ENCODE data around the gene TMCO4. TPM values are rescaled to one million over a fixed set of nuclear protein-coding genes. Genes with fewer than 3 reads are reported as not detected.

TMCO4 gene
- total and polyA plus RNA-seq, 2 donors (not counting 3 experiments of a cell fraction or from before 2014, with no cell fraction given): 7.6 to 10.3 TPM

GRCh38 chr1:19798486-19799229, 1.1 kb downstream of the TMCO4 start:
- H3K79me2 ChIP-seq (ENCODE audit: control insufficient read depth, insufficient read depth, low read length): no peaks in the 10 kb centered on the region
- POLR2A ChIA-PET: interaction anchor here (0.7 kb wide), 1 partner anchor 33 kb away, joined by 4 read pairs; no protein-coding TSS in a partner anchor
- peak overlapping the region; percentile 45 for H3K9ac ChIP-seq (replicated peaks; ENCODE audit: extremely low read depth, insufficient read depth, low read length)
- H3K27ac ChIP-seq (ENCODE audit: insufficient read depth, low read depth, low read length): no peak overlapping the region
- intact Hi-C loops (cut with micrococcal nuclease) (loop anchor here (1.0 kb wide), 1 partner anchor 33 kb away; no protein-coding TSS in a partner anchor), dilution Hi-C loops (cut with MboI; ENCODE audit: extremely low pct_ligation_motif_present, low sequenced_read_pairs) (no loop called here)
- BruUV-seq (replicated peaks): TSS peak; percentile 45
- DNase-seq (ENCODE audit: low read depth, low spot score) (no peak), FAIRE-seq (no peak)
- CTCF ChIA-PET: interaction anchor here (0.9 to 1.0 kb wide), 2 partner anchors 13 to 26 kb away, joined by 3 read pairs; no protein-coding TSS in a partner anchor
- H2AFZ ChIP-seq (ENCODE audit: low read depth, low read length): peak overlapping the region; percentile 89
- TF ChIP-seq POLR2A (IDR thresholded peaks at IDR 0.05; ENCODE audit: low read depth, low read length): no peak
- TF ChIP-seq CTCF (IDR thresholded peaks at IDR 0.05; ENCODE audit: extremely low read depth in 1 of 2, insufficient read depth in 1 of 2, low read depth in 1 of 2, low read length in 2 of 2): no peak
- no peak for TF ChIP-seq FOS (IDR thresholded peaks at IDR 0.05; ENCODE audit: borderline replicate concordance, insufficient read depth, low read length)
- no peak for TF ChIP-seq MAX (IDR thresholded peaks at IDR 0.05; ENCODE audit: insufficient read depth, insufficient read length)
- no peak for TF ChIP-seq JUN (IDR thresholded peaks at IDR 0.05; ENCODE audit: borderline replicate concordance, insufficient read depth, insufficient read length, low read depth)
- TF ChIP-seq EZH2 (IDR thresholded peaks at IDR 0.05; ENCODE audit: borderline replicate concordance, low read depth, low read length, severe bottlenecking): no peak
- no peak for TF ChIP-seq MYC (IDR thresholded peaks at IDR 0.05; ENCODE audit: low read depth, low read length)
- TF ChIP-seq GATA2 (IDR thresholded peaks at IDR 0.05; ENCODE audit: insufficient read depth, insufficient read length, low read depth, low read length): no peak
- TF ChIP-seq POLR2AphosphoS5 (IDR thresholded peaks at IDR 0.05; ENCODE audit: insufficient read depth, low read depth, low read length): no peak
- H3K9me1 ChIP-seq (replicated peaks; ENCODE audit: control insufficient read depth, extremely low read depth, insufficient read depth, low read length): no peaks in the 10 kb centered on the region
- H3K4me1 ChIP-seq (ENCODE audit: control insufficient read depth, extremely low read depth, insufficient read depth, low read length): peaks cover 9% of the 10 kb centered on the region
- H3K36me3 ChIP-seq (ENCODE audit: control insufficient read depth in 2 of 2, extremely low read depth in 1 of 2, insufficient read depth in 2 of 2, low read length in 2 of 2): no peaks in the 10 kb centered on the region
- H3K9me3 ChIP-seq (replicated peaks; ENCODE audit: control insufficient read depth, insufficient read depth, low read length): no peaks in the 10 kb centered on the region
- H3K4me3 ChIP-seq (replicated peaks in 1 of 3; ENCODE audit: insufficient read depth in 1 of 3, low read depth in 1 of 3, low read length in 3 of 3): peak overlapping the region in 1 of 3 experiments; percentile 40
- H3K4me2 ChIP-seq (ENCODE audit: insufficient read depth, low read length): peak overlapping the region; percentile 57
- H3K27me3 ChIP-seq (ENCODE audit: control insufficient read depth in 2 of 2, insufficient read depth in 2 of 2, low read length in 2 of 2): no peaks in the 10 kb centered on the region
- no peaks in the 10 kb centered on the region for H4K20me1 ChIP-seq (replicated peaks; ENCODE audit: control insufficient read depth, extremely low read depth, insufficient read depth, low read length)
